ENCODE data around the gene ARHGAP10. TPM values are rescaled to one million over a fixed set of nuclear protein-coding genes. Genes with fewer than 3 reads are reported as not detected.

Gene ARHGAP10
- total RNA-seq, 4 donors from 2014 or later, result 186 to 296 (median 192) TPM

GRCh38 chr4:148092316-148093014 lies 360.6 kb downstream of the ARHGAP10 start:
- H3K4me3 ChIP-seq, result no peak overlapping the region
- H3K9me3 ChIP-seq, result no peaks in the 10 kb centered on the region
- no peak overlapping the region for H3K27ac ChIP-seq (replicated peaks in 1 of 4)
- DNase-seq (ENCODE audit: extremely low spot score), result peak; percentile 62
- 92% methylated on average over 11 of the region's 11 CpGs for WGBS
- peaks cover 0 to 5% (median 0%) of the 10 kb centered on the region in 4 donors for H3K36me3 ChIP-seq
- peaks cover 0 to 12% (median 6%) of the 10 kb centered on the region in 4 donors for H3K4me1 ChIP-seq
- TF ChIP-seq POLR2A (IDR thresholded peaks at IDR 0.05; ENCODE audit: low read depth) (no peak), EP300 (IDR thresholded peaks at IDR 0.05) (no peak), POLR2AphosphoS5 (IDR thresholded peaks at IDR 0.05) (no peak), CTCF (IDR thresholded peaks at IDR 0.05) (no peak)
- no peaks in the 10 kb centered on the region for H3K27me3 ChIP-seq
- intact Hi-C loops (cut with DNase I), result loop anchor here (10.0 kb wide), 1 partner anchor 352 kb away; the partner anchor contains the start of gene NR3C2

GRCh38 chr4:148093065-148093464 lies 361.2 kb downstream of the ARHGAP10 start:
- DNase-seq (ENCODE audit: extremely low spot score), result peak; percentile 39
- peaks cover 0 to 12% (median 6%) of the 10 kb centered on the region in 4 donors for H3K4me1 ChIP-seq
- intact Hi-C loops (cut with DNase I), result loop anchor here (10.0 kb wide), 1 partner anchor 352 kb away; the partner anchor contains the start of gene NR3C2

GRCh38 chr4:148094149-148094548 lies 362.3 kb downstream of the ARHGAP10 start:
- 89% methylated on average over 1 of the region's 1 CpG for WGBS

More at GRCh38 chr4:148093065-148093464, 361.2 kb downstream of the ARHGAP10 start:
- H3K27me3 ChIP-seq, result no peaks in the 10 kb centered on the region
- H3K36me3 ChIP-seq, result peaks cover 0 to 8% (median 0%) of the 10 kb centered on the region in 4 donors
- H3K9me3 ChIP-seq, result no peaks in the 10 kb centered on the region
- no peak overlapping the region for H3K4me3 ChIP-seq
- H3K27ac ChIP-seq (replicated peaks in 1 of 4), result no peak overlapping the region
- WGBS, result 93% methylated on average over 5 of the region's 5 CpGs
- TF ChIP-seq EP300 (IDR thresholded peaks at IDR 0.05), result no peak
- no peak for TF ChIP-seq POLR2A (IDR thresholded peaks at IDR 0.05; ENCODE audit: low read depth)
- TF ChIP-seq CTCF (IDR thresholded peaks at IDR 0.05), result no peak
- TF ChIP-seq POLR2AphosphoS5 (IDR thresholded peaks at IDR 0.05), result no peak

GRCh38 chr4:148095346-148095923 lies 363.5 kb downstream of the ARHGAP10 start:
- Histone ChIP-seq H3K4me3 (no peak overlapping the region), H3K27ac (replicated peaks in 1 of 4) (no peak overlapping the region), H3K36me3 (peaks cover 0 to 11% (median 0%) of the 10 kb centered on the region in 4 donors), H3K9me3 (no peaks in the 10 kb centered on the region), H3K27me3 (no peaks in the 10 kb centered on the region), H3K4me1 (peaks cover 0 to 12% (median 6%) of the 10 kb centered on the region in 4 donors)
- intact Hi-C loops (cut with DNase I), result loop anchor here (10.0 kb wide), 1 partner anchor 349 kb away; the partner anchor contains the start of gene NR3C2
- no peak for TF ChIP-seq EP300 (IDR thresholded peaks at IDR 0.05)
- TF ChIP-seq POLR2AphosphoS5 (IDR thresholded peaks at IDR 0.05), result no peak
- no peak for TF ChIP-seq CTCF (IDR thresholded peaks at IDR 0.05)
- no peak for TF ChIP-seq POLR2A (IDR thresholded peaks at IDR 0.05; ENCODE audit: low read depth)
- 92% methylated on average over 5 of the region's 5 CpGs for WGBS
- peak; percentile 91 for DNase-seq (ENCODE audit: extremely low spot score)

More at GRCh38 chr4:148094149-148094548, 362.3 kb downstream of the ARHGAP10 start:
- intact Hi-C loops (cut with DNase I), result loop anchor here (10.0 kb wide), 1 partner anchor 351 kb away; the partner anchor contains the start of gene NR3C2
- Histone ChIP-seq H3K9me3 (no peaks in the 10 kb centered on the region), H3K4me3 (no peak overlapping the region), H3K27me3 (no peaks in the 10 kb centered on the region), H3K27ac (replicated peaks in 1 of 4) (no peak overlapping the region), H3K4me1 (peaks cover 0 to 12% (median 6%) of the 10 kb centered on the region in 4 donors), H3K36me3 (peaks cover 0 to 11% (median 0%) of the 10 kb centered on the region in 4 donors)
- TF ChIP-seq POLR2A (IDR thresholded peaks at IDR 0.05; ENCODE audit: low read depth) (no peak), EP300 (IDR thresholded peaks at IDR 0.05) (no peak), POLR2AphosphoS5 (IDR thresholded peaks at IDR 0.05) (no peak), CTCF (IDR thresholded peaks at IDR 0.05) (no peak)
- DNase-seq (ENCODE audit: extremely low spot score), result peak; percentile 72

Measured in esophagus muscularis mucosa (tissue), 4 donors.